ENCODE data around the gene PRRG2.
A peak's percentile ranks its signal among the peaks of the same experiment; 100 is the strongest.

The PRRG2 gene

DNA sequence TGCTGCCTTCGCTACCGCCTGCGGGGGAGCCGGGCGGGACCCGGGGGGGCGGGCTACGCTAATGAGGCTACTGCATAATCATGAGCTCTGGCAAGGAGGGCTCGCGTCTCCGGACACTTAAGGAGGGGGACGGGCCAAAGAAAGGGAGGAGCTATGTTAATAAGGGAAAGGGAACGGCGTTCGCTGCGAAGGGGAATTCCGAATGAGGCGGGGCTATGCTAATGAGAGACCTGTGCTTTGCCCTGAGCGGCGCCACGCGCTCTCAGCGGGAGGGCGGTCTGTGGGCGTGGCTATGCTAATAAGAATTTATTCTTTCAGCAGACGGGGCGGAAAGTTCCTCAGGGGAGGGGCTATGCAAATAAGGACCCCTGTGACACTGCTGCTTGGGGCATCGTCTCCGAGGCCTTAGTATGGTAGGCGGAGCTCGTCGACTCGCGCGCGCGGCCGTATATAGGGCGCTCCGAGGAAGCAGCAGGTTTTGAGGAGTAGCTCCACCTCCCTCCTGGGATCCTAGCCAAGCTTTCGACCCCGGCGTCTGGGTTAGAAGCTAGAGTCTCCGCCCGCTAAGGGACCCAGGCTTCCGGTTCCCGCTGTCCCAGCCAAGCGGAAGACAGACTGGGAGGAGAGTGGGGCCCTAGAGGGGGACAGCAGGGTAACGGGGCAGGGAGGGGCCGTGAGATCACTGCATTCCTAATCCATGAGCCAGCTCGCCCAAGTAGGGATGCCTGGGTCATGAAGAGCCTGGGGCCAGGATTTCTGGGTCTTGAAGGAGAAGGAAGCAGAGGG lies 59.2 kb downstream of the PRRG2 start, which contains the start of gene RRAS (continued):
- TF ChIP-seq, protein P1, sequence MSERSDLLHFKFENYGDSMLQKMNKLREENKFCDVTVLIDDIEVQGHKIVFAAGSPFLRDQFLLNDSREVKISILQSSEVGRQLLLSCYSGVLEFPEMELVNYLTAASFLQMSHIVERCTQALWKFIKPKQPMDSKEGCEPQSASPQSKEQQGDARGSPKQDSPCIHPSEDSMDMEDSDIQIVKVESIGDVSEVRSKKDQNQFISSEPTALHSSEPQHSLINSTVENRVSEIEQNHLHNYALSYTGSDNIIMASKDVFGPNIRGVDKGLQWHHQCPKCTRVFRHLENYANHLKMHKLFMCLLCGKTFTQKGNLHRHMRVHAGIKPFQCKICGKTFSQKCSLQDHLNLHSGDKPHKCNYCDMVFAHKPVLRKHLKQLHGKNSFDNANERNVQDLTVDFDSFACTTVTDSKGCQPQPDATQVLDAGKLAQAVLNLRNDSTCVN (tag by site-specific recombination; optimal IDR thresholded peaks at IDR 0.05) = peak; percentile 52
- peak; percentile 62; the same call in 1 of the 2 replicates for TF ChIP-seq KLF16 (tag by site-specific recombination; IDR thresholded peaks at IDR 0.05)
- TF ChIP-seq, protein P2, sequence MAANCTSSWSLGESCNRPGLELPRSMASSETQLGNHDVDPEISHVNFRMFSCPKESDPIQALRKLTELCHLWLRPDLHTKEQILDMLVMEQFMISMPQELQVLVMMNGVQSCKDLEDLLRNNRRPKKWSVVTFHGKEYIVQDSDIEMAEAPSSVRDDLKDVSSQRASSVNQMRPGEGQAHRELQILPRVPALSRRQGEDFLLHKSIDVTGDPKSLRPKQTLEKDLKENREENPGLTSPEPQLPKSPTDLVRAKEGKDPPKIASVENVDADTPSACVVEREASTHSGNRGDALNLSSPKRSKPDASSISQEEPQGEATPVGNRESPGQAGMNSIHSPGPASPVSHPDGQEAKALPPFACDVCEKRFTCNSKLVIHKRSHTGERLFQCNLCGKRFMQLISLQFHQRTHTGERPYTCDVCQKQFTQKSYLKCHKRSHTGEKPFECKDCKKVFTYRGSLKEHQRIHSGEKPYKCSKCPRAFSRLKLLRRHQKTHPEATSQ (tag by site-specific recombination; IDR thresholded peaks at IDR 0.05) = no peak
- peak; percentile 75 for TF ChIP-seq ZNF341 (tag by site-specific recombination; IDR thresholded peaks at IDR 0.05; ENCODE audit: low read depth)
- no peak for TF ChIP-seq HOXA7 (CRISPR knock-in tag; IDR thresholded peaks at IDR 0.05; ENCODE audit: borderline replicate concordance)
- TF ChIP-seq TCF7L2 (IDR thresholded peaks at IDR 0.05; ENCODE audit: borderline replicate concordance, low read depth, low read length) = no peak
- TF ChIP-seq, protein P3, sequence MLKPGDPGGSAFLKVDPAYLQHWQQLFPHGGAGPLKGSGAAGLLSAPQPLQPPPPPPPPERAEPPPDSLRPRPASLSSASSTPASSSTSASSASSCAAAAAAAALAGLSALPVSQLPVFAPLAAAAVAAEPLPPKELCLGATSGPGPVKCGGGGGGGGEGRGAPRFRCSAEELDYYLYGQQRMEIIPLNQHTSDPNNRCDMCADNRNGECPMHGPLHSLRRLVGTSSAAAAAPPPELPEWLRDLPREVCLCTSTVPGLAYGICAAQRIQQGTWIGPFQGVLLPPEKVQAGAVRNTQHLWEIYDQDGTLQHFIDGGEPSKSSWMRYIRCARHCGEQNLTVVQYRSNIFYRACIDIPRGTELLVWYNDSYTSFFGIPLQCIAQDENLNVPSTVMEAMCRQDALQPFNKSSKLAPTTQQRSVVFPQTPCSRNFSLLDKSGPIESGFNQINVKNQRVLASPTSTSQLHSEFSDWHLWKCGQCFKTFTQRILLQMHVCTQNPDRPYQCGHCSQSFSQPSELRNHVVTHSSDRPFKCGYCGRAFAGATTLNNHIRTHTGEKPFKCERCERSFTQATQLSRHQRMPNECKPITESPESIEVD (tag by site-specific recombination; IDR thresholded peaks at IDR 0.05) = no peak
- peak; percentile 61 for TF ChIP-seq ZBTB8A (tag by site-specific recombination; IDR thresholded peaks at IDR 0.05)
- TF ChIP-seq ZBTB1 (tag by site-specific recombination; IDR thresholded peaks at IDR 0.05) = no peak
- TF ChIP-seq, protein P4, sequence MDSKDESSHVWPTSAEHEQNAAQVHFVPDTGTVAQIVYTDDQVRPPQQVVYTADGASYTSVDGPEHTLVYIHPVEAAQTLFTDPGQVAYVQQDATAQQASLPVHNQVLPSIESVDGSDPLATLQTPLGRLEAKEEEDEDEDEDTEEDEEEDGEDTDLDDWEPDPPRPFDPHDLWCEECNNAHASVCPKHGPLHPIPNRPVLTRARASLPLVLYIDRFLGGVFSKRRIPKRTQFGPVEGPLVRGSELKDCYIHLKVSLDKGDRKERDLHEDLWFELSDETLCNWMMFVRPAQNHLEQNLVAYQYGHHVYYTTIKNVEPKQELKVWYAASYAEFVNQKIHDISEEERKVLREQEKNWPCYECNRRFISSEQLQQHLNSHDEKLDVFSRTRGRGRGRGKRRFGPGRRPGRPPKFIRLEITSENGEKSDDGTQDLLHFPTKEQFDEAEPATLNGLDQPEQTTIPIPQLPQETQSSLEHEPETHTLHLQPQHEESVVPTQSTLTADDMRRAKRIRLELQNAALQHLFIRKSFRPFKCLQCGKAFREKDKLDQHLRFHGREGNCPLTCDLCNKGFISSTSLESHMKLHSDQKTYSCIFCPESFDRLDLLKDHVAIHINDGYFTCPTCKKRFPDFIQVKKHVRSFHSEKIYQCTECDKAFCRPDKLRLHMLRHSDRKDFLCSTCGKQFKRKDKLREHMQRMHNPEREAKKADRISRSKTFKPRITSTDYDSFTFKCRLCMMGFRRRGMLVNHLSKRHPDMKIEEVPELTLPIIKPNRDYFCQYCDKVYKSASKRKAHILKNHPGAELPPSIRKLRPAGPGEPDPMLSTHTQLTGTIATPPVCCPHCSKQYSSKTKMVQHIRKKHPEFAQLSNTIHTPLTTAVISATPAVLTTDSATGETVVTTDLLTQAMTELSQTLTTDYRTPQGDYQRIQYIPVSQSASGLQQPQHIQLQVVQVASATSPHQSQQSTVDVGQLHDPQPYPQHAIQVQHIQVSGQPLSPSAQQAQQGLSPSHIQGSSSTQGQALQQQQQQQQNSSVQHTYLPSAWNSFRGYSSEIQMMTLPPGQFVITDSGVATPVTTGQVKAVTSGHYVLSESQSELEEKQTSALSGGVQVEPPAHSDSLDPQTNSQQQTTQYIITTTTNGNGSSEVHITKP (tag by site-specific recombination; IDR thresholded peaks at IDR 0.05) = peak; percentile 63
- TF ChIP-seq, protein P5, sequence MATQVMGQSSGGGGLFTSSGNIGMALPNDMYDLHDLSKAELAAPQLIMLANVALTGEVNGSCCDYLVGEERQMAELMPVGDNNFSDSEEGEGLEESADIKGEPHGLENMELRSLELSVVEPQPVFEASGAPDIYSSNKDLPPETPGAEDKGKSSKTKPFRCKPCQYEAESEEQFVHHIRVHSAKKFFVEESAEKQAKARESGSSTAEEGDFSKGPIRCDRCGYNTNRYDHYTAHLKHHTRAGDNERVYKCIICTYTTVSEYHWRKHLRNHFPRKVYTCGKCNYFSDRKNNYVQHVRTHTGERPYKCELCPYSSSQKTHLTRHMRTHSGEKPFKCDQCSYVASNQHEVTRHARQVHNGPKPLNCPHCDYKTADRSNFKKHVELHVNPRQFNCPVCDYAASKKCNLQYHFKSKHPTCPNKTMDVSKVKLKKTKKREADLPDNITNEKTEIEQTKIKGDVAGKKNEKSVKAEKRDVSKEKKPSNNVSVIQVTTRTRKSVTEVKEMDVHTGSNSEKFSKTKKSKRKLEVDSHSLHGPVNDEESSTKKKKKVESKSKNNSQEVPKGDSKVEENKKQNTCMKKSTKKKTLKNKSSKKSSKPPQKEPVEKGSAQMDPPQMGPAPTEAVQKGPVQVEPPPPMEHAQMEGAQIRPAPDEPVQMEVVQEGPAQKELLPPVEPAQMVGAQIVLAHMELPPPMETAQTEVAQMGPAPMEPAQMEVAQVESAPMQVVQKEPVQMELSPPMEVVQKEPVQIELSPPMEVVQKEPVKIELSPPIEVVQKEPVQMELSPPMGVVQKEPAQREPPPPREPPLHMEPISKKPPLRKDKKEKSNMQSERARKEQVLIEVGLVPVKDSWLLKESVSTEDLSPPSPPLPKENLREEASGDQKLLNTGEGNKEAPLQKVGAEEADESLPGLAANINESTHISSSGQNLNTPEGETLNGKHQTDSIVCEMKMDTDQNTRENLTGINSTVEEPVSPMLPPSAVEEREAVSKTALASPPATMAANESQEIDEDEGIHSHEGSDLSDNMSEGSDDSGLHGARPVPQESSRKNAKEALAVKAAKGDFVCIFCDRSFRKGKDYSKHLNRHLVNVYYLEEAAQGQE (tag by site-specific recombination; IDR thresholded peaks at IDR 0.05) = peak; percentile 16; the same call in 1 of the 2 replicates
- no peak for TF ChIP-seq ZNF423 (tag by site-specific recombination; IDR thresholded peaks at IDR 0.05)
- TF ChIP-seq ZNF571 (tag by site-specific recombination; IDR thresholded peaks at IDR 0.05) = no peak
- TF ChIP-seq, protein P6, sequence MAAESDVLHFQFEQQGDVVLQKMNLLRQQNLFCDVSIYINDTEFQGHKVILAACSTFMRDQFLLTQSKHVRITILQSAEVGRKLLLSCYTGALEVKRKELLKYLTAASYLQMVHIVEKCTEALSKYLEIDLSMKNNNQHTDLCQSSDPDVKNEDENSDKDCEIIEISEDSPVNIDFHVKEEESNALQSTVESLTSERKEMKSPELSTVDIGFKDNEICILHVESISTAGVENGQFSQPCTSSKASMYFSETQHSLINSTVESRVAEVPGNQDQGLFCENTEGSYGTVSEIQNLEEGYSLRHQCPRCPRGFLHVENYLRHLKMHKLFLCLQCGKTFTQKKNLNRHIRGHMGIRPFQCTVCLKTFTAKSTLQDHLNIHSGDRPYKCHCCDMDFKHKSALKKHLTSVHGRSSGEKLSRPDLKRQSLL (tag by site-specific recombination; IDR thresholded peaks at IDR 0.05) = no peak; the same call in 1 of the 2 replicates
- TF ChIP-seq ZBTB21 (tag by site-specific recombination; IDR thresholded peaks at IDR 0.05) = peak; percentile 84
- peak; percentile 92 for TF ChIP-seq ZXDB (tag by site-specific recombination; IDR thresholded peaks at IDR 0.05)
- TF ChIP-seq, protein P7, sequence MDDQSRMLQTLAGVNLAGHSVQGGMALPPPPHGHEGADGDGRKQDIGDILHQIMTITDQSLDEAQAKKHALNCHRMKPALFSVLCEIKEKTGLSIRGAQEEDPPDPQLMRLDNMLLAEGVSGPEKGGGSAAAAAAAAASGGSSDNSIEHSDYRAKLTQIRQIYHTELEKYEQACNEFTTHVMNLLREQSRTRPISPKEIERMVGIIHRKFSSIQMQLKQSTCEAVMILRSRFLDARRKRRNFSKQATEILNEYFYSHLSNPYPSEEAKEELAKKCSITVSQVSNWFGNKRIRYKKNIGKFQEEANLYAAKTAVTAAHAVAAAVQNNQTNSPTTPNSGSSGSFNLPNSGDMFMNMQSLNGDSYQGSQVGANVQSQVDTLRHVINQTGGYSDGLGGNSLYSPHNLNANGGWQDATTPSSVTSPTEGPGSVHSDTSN (CRISPR knock-in tag; IDR thresholded peaks at IDR 0.05) = no peak
- no peak for TF ChIP-seq ZNF664 (tag by site-specific recombination; IDR thresholded peaks at IDR 0.05)
- TF ChIP-seq ZBTB20 (tag by site-specific recombination; IDR thresholded peaks at IDR 0.05) = peak; percentile 95
- no peak for TF ChIP-seq ZNF175 (tag by site-specific recombination; IDR thresholded peaks at IDR 0.05)
- peak; percentile 99 for TF ChIP-seq KLF8 (tag by site-specific recombination; IDR thresholded peaks at IDR 0.05)
- TF ChIP-seq ZFP69B (tag by site-specific recombination; IDR thresholded peaks at IDR 0.05) = peak; percentile 98
- TF ChIP-seq, protein P8, sequence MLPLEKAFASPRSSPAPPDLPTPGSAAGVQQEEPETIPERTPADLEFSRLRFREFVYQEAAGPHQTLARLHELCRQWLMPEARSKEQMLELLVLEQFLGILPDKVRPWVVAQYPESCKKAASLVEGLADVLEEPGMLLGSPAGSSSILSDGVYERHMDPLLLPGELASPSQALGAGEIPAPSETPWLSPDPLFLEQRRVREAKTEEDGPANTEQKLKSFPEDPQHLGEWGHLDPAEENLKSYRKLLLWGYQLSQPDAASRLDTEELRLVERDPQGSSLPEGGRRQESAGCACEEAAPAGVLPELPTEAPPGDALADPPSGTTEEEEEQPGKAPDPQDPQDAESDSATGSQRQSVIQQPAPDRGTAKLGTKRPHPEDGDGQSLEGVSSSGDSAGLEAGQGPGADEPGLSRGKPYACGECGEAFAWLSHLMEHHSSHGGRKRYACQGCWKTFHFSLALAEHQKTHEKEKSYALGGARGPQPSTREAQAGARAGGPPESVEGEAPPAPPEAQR (tag by site-specific recombination; IDR thresholded peaks at IDR 0.05) = peak; percentile 58; the same call in 1 of the 2 replicates

Measured in HEK293 (cell line).